Stimulated activated CD4-positive, alpha-beta T cell treated with anti-CD3 and anti-CD28 coated beads, Interleukin-12 subunit alpha, Interleukin-12 subunit beta, amount 100 ng/mL, for 48 hours (primary cell): Measurements from ENCODE around the gene DUOX2.
A peak's percentile ranks its signal among the peaks of the same experiment; 100 is the strongest.

Source experiments
- DNase-seq, 3 donors: peaks; one replicate each; pipeline ENCODE4 v3.0.0-alpha.2; 2020; ENCODE audit warnings: low read depth in 2 of 3, low spot score in 1 of 3

Gene DUOX2

GRCh38 chr15:45114076-45114750 lies at the start of gene DUOX2, which contains the start of gene DUOXA2:
Gene DUOX2 (minus strand): TSS chr15:45114172. CDS start chr15:45113411, 761 bp downstream.
Gene DUOXA2 (plus strand): TSS chr15:45114326. CDS start chr15:45114606, 280 bp downstream.
- no peak for DNase-seq

- DNase-seq = no peak
Measured at GRCh38 chr15:45163508-45163856, 49.5 kb upstream of the DUOX2 start.

- peak; percentile 39 to 50 (median 44) for DNase-seq
Measured at GRCh38 chr15:45162771-45163507, 49.0 kb upstream of the DUOX2 start.

GRCh38 chr15:45161666-45162065 lies 47.7 kb upstream of the DUOX2 start:
- DNase-seq = no peak

DNA sequence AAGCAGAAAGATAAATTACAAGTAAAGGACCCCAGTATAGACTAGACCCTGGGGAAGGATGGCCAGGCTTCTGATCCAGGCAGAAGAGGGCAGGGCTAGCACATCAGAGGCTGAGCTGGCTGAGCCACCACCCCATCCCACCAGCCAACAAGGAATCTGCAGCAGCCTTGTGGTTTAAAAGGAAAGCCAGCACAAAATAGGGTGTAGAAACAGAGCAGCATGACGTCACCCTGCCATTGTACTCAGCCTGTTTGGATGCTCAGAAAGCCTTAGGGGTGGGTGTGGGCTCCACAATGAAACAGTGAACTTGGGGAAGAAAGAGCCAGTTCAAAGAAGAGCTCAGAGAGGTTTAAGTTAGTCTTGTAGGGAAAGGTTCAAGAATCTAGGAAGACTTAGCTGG lies 44.0 kb upstream of the DUOX2 start:
- DNase-seq = no peak

DNA sequence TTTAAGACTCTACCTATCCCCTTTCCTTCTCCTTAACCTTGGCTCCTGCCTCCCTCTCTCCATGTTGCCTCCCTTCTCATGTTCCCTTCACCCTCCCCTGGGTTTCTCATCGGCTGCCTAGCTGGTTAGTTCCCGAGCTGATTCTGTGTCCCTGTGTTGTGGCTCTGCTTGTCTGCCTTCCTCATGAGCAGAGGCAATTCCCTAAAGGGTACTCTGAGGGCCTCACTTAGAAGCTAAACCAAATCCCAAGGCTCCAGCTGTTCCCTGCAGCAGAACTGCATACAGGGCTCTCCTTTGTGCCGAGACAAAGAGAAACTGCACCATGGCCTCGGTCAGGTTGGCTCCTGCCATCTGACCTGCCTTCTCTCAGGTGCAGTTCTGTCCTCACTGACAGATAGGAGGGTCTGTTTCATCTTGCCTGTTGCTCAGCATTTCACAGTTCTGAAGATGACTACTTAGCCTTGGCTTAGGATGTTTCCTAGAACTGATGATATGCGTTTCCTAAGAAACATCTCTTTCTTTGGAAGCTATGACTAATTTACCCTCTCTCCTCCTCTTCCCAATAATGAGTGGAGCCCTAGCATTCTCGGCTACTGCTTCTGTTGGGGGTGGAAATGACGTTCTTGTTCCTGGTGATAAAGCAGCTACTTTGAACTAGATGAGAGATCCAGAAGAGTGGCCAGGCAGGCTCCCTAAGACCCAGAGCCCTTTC lies 42.9 kb upstream of the DUOX2 start:
- DNase-seq = no peak

DNA sequence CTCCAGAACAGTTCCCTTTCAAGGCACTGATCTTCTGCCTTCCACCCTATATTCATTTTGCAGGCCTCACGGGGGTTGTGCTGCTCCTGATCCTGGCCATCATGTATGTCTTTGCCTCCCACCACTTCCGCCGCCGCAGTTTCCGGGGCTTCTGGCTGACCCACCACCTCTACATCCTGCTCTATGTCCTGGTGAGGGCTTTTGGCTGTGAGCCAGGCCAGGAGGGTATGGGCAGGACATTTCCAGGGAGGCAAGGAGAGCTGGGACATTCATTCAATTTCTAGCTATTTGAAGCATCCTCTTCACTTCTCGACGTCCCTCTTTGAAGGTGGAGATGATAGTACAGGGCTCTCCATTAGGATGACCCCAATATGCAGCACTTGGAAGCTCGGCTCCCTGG lies 41.8 kb upstream of the DUOX2 start:
- no peak for DNase-seq

DNA sequence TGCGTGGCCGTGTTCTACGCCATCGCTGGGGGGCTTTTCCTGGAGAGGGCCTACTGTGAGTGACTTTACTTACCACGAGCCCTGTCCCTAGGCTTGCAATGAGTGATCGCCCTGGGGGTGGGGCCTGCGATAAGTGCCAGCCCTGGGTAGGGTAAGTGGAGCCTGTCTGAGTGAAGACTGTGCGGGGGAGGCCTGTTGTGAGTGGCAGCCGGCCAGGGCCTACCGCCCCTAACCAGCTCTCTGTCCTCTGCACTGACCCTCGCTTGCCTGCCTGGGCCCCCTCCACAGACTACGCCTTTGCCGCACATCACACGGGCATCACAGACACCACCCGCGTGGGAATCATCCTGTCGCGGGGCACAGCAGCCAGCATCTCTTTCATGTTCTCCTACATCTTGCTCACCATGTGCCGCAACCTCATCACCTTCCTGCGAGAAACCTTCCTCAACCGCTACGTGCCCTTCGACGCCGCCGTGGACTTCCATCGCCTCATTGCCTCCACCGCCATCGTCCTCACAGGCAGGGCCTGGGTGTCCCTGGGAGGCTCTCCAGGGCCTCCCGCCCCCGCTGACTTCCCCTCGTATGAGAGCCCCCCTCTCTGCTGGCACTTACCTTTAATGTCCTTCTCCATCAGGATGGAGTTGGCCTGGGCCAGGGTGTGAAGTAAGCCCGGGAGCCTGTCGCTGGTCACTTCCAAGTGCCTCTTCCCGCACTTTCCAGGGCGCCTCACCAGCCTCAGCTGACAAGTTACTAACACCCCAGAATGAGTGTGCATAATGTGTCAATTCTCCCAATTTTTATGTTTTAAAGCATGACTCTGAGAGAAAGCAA lies 38.2 kb upstream of the DUOX2 start:
- DNase-seq = no peak

DNA sequence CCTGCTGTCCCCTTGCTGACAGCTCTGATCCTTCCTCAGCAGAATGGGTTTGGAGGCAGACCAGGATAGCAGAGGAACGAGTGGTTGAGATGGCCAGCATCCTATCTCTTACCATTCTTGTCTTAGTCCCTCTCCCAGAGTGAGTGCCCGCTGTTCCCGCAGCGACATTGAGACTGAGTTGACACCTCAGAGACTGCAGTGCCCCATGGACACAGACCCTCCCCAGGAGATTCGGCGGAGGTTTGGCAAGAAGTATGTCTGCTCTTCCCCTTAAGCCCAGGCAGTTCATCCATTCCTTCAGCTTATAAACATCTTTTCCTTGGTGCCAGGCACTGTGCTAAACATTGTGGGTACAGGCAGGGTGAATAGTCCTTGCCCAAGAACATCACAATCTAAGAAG lies 37.0 kb upstream of the DUOX2 start:
- DNase-seq = no peak

GRCh38 chr15:45150481-45150880 lies 36.5 kb upstream of the DUOX2 start:
- no peak for DNase-seq

GRCh38 chr15:45149060-45149459 lies 35.1 kb upstream of the DUOX2 start:
- no peak for DNase-seq

DNA sequence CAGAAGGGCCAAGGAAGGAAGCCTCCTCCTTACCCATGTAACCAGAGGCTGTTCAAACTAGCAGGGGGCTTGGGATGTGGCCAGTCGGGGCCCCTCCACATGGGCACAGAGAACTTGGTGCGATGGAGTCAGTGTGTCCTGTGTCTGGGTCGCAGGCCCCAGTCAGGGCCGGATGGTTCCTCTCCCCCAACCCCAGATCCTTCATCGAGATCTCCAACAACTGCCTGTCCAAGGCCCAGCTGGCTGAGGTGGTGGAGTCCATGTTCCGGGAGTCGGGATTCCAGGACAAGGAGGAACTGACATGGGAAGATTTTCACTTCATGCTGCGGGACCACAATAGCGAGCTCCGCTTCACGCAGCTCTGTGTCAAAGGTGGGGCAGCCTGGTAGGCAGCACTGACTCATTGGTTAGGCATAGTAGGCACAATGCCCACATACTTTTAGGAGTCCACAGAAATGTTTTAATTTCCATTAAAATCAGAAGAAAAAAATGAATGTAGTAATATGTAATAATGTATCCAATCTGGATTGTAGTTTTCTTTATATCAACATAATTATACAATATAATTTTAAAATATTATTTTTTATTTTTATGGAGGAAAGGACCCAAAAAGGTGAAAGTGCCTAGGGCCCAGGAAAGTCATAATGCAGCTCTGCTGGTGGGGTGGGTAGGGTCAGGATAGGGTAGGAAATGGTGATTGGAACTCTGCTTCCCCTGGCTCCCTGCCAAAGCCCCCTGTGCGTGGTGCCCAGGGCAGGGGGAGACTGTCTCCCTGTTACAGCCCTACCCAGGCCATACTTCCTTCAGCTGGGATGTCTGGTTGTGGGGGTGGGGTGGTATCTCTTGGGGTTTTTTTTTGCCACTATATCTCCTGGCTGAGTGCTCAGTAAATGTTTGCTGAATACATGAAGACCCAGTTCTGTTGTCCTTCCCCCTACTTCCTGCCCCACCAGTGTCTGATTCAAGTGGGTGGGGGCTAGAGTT lies 34.4 kb upstream of the DUOX2 start:
- no peak for DNase-seq

DNA sequence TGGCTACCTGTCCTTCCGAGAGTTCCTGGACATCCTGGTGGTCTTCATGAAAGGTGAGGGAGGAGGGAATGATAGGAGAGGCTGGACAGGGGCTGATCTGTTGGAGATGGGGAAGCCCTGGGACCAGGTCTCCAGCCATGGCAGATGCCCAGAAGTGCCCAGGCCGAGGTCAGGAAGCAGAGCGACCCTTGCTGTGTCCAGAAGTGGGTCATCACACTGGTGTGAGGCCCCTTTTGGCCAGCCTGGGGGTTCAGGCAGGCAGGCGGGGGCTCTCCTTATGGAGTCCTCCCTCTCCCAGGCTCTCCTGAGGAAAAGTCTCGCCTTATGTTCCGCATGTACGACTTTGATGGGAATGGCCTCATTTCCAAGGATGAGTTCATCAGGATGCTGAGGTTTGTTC lies 33.6 kb upstream of the DUOX2 start:
- DNase-seq = no peak

DNA sequence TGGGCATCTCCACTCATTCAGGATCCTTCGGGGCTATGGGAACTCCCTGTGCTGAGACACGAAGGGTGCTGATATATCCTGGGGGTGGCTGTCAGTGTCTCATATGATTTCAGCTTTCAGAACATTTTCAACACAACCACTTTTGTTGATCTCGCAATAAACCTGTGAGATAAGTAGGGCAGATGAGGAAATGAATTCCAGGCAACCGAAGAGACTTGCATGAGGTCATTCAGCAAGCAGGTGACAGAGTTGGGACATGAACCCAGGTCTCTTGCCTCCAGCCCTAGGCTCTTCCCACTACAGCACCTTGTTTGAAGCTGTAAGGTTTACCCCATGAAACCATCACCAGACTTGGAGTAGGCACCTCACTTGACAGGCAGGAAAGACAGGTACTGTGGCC lies 32.4 kb upstream of the DUOX2 start:
- no peak for DNase-seq

DNA sequence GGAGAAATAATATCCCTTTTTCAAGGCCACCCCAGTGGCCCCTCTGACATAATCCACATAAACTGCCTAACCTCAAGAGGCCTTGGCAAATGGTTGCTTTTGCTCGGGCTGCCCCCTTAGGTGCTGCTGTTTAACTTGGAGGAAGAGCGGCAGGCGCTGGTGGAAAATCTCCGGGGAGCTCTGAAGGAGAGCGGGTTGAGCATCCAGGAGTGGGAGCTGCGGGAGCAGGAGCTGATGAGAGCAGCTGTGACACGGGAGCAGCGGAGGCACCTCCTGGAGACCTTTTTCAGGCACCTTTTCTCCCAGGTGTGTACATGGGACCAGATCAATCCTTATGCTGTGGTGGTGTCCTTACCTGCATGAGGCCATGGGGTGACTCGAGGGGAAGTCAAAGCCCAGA lies 30.8 kb upstream of the DUOX2 start:
- no peak for DNase-seq

DNA sequence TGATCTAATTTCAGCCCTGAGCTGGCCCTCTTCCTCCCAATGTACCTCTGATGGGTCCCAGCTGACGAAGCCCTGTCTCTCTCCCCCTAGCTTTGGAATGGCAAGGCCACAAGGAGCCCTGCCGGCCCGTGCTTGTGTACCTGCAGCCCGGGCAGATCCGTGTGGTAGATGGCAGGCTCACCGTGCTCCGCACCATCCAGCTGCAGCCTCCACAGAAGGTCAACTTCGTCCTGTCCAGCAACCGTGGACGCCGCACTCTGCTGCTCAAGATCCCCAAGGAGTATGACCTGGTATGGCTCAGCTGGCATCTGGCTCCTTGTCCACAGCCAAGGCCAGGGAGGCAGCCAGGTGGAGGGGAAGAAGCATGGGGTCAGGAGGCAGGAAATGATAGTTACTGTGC lies 30.0 kb upstream of the DUOX2 start:
- no peak for DNase-seq

GRCh38 chr15:45143056-45143455 lies 29.1 kb upstream of the DUOX2 start:
- DNase-seq = no peak

GRCh38 chr15:45141386-45141785 lies 27.4 kb upstream of the DUOX2 start:
- DNase-seq = no peak

DNA sequence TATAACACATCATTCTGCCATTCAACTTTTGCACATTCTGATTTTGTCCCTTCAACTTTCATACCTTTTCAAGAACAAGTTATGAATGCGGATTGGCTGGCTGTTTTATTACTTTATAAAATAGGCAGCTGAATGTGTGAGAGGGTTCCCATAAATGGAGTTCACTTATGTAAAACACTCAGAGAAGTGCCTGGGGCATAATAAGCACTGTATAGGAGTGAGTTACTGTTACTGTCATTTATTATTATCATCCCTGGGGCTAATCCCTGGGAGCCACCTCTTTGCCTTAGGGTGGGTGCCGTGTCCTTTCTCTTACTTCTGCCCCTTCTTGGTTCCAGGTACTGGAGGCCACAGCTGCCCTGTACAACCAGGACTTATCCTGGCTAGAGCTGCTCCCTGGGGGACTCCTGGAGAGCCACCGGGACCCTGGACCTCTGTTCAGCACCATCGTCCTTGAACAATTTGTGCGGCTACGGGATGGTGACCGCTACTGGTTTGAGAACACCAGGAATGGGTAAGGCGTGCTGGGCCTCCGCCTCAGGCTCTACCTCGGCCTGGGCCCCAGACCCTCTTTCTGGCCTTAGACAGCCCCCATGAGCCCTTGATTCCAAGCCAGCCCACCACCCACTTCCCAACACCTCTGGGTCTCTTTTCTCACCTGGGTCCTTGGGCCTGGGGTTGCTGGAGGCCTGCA lies 26.7 kb upstream of the DUOX2 start:
- DNase-seq = no peak

DNA sequence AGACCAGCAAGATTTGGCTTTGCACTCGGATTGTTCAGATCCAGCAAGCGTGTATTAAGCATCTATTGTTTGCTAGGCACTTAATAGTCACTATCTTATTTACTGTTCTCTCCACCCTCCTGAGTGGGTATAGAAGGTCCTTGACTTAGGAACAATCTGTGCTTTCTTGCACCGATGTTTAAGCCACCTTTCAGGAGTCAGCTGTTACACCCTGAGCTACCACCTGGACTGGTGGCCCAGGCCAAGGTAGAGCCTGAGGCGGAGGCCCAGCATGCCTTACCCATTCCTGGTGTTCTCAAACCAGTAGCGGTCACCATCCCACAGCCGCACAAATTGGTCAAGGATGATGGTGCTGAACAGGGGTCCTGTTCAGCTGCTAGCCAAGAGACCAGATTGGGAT lies 25.8 kb upstream of the DUOX2 start:
- DNase-seq = no peak
